Activated CD8-positive, alpha-beta memory T cell treated with anti-CD3 and anti-CD28 coated beads, Interleukin-2, amount 50 U/mL, for 24 hours (primary cell): ENCODE data around the gene PM20D1.
"Not testable (repeated sequence)": the region's sequence is repeated elsewhere in the genome, so short reads cannot be mapped to it uniquely, and the experiment has no call there.

Source experiments
- DNase-seq: peaks from one replicate; pipeline ENCODE4 v3.0.0-alpha.2; 2020; ENCODE audit errors: extremely low read depth

Gene PM20D1

GRCh38 chr1:205842229-205842628 is 7.7 kb downstream of the PM20D1 start:
- no peak for DNase-seq

- no peak for DNase-seq
Measured at GRCh38 chr1:205840146-205840923, 9.6 kb downstream of the PM20D1 start.

DNA sequence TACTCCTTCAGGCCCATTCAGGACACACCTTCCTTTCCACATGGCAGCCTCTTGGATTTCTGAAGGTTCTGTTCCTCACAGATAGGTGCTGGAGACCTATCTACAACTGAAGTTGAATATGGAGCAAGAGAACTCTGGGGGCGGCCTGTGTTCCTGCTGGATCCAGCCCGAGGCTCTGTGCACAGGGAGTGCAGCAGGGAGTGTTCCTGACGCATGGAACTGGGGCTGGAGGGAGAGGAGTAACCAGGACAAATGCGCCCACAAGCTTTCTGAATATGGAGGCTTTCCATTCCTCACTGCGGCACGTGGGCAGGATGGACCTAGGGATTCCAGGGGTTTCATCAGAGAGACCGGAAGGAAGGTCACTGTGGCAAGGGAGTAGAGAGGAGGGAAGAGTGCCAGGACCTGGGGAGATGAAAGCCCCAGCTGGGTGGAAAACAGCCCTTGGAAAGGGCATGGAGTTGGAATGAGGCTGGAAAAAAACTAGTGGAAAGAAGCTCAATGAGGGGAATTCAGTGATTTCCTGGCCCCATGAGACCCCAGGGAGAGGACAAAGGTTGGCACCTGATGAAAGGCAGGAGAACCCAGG is 12.5 kb downstream of the PM20D1 start:
- DNase-seq, result no peak

- no peak for DNase-seq
Measured at GRCh38 chr1:205834751-205835150, 15.2 kb downstream of the PM20D1 start.

DNA sequence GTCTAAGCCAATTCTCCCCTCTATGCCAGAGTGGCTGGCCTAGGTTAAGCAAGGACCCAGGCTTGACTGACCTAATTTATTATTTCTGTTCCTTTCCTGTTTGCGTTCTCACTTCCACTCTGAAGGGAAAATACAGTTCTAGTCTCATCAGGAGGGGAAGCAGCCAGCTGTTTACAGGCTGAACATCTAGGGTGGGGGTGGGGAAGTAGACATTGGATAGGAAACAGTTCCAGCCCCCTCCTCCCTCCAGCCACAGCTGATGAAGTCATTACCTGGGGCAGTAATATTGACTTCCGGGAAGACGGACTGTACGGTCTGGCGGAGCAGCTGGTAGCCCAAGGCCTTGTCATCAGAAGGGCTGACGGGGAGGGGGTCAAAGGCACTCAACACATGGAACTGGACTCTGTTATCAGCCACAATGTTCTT is 17.6 kb downstream of the PM20D1 start:
- DNase-seq, result no peak

- DNase-seq, result no peak
Measured at GRCh38 chr1:205827623-205828022, 22.3 kb downstream of the PM20D1 start.

GRCh38 chr1:205826995-205827394 is 22.9 kb downstream of the PM20D1 start:
- DNase-seq, result no peak

- DNase-seq, result no peak
Measured at GRCh38 chr1:205826016-205826806, 23.7 kb downstream of the PM20D1 start.

- DNase-seq, result no peak
Measured at GRCh38 chr1:205824180-205824579, 25.8 kb downstream of the PM20D1 start.

DNA sequence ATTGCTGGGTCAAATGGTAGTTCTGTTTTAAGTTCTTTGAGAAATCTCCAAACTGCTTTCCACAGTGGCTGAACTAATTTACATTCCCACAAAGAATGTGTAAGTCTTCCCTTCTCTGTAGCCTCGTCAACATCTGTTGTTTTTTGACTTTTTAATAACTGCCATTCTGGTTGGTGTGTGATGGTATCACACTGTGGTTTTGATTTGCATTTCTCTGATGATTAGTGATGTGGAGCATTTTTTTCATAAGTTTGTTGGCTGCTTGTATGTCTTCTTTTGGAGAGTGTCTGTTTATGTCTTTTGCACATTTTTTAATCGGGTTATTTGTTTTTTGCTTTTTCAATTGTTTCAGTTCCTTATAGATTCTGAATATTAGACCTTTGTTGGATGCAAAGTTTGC is 26.7 kb downstream of the PM20D1 start:
- DNase-seq, result not testable (repeated sequence)

- no peak for DNase-seq
Measured at GRCh38 chr1:205822397-205822796, 27.5 kb downstream of the PM20D1 start.

GRCh38 chr1:205817988-205818387 is 31.9 kb downstream of the PM20D1 start:
- DNase-seq, result no peak

GRCh38 chr1:205817364-205817763 is 32.6 kb downstream of the PM20D1 start:
- no peak for DNase-seq

DNA sequence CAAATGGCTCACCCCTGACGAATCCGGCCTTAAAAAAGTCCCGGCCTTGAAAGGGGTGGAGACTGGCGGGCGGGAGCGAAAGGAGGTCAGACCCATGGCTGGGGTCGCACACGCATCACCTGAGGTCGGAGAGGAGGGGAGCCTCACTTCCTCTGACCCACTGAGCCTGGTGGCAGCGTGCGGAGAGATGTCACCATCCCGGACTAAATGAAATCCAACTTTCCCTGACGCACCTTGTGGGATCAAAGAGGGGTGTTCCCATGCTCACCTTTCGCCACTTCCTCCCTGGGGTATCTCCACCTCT is 36.2 kb downstream of the PM20D1 start:
- no peak for DNase-seq

- peak; percentile 78 for DNase-seq
Measured at GRCh38 chr1:205812878-205813754, 36.8 kb downstream of the PM20D1 start, which contains the start of gene SLC41A1. TSS of gene SLC41A1 (minus strand) at chr1:205813198. CDS start at chr1:205810441, 2,757 bp downstream.

DNA sequence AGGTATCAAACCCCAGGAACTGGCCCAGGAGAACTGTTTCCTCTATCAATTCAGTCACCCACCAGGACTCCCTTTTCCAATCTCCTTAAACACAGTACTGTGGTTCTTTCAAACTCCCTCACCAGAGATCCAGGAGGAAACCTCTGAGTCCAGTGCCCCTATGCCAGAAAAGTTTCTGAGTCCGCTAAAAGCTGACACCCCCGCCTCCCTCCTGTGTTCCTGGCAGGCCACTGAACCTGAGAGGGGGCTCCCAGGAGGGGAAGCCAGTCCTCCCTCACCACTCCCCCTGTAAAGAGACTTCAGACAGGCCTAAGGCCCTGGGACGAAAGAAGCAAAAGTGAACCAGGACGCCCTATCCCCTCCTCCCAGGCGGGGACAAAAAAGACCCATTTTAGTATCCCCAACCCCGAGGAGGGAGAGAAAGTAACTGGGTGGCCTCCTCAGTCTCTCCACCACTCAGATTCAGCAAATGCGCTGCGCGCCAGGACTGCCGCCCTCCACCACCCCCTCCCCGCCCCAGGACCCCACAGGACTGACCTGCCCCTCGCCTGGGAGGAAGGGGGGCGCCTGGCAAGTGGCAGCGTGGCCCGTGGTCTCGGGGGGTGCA is 37.6 kb downstream of the PM20D1 start:
- no peak for DNase-seq

GRCh38 chr1:205811660-205812059 is 38.3 kb downstream of the PM20D1 start:
- DNase-seq, result no peak

DNA sequence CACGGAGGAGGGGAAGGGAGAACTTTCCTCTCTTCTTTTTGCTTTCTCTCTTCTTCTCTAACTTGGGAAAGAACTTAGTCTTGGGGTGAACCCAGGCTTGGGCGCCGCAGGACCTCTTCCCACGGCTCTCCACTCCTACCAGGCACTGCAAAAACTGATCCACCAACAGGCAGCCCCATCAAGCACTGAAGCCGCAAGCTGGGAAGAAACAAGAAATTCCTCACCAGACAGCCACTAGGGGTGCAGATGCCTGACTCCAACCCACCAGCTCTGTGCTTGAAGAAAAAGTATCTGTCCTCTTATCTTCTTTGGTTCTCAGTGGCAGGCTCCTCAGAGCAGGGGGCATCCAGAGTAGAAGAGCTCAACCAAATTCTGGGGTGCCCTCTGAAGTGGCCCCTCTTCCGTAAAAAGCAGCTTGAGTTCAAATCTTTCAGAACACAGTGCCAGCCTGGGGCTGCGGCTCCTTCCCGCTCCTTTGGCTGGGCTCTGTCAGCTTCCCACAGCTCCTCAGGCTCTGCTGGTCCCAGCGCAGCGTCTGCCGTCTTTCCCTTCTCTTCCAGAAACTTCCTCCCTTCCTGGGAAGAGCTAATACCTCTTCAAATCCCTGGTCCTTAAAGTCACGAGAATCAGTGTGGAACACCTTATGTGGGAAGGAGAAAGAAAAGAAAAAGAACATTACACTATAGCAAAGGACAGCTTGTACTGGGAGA is 39.3 kb downstream of the PM20D1 start:
- no peak for DNase-seq

- DNase-seq, result no peak
Measured at GRCh38 chr1:205809942-205810345, 40.0 kb downstream of the PM20D1 start.

- DNase-seq, result no peak
Measured at GRCh38 chr1:205809469-205809868, 40.5 kb downstream of the PM20D1 start.
